ENCODE results near the gene ZNF774. TPM values are rescaled to one million over a fixed set of nuclear protein-coding genes. Genes with fewer than 3 reads are reported as not detected.

The ZNF774 gene
- total and polyA plus RNA-seq, 2 of the 13 experiments (the other 11 are each of a cell fraction or from before 2014, with no cell fraction given), result 0.59 to 1.4 TPM

GRCh38 chr15:90400759-90401314 lies 48.8 kb downstream of the ZNF774 start (continued):
- TF ChIP-seq LCORL (IDR thresholded peaks at IDR 0.05), result no peak
- peak; percentile 69; the same call in 1 of the 2 replicates for TF ChIP-seq LCORL (CRISPR knock-in tag; IDR thresholded peaks at IDR 0.05)
- TF ChIP-seq, protein P1, sequence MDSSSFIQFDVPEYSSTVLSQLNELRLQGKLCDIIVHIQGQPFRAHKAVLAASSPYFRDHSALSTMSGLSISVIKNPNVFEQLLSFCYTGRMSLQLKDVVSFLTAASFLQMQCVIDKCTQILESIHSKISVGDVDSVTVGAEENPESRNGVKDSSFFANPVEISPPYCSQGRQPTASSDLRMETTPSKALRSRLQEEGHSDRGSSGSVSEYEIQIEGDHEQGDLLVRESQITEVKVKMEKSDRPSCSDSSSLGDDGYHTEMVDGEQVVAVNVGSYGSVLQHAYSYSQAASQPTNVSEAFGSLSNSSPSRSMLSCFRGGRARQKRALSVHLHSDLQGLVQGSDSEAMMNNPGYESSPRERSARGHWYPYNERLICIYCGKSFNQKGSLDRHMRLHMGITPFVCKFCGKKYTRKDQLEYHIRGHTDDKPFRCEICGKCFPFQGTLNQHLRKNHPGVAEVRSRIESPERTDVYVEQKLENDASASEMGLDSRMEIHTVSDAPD (CRISPR knock-in tag; IDR thresholded peaks at IDR 0.05), result no peak
- no peak for TF ChIP-seq ZNF451 (CRISPR knock-in tag; IDR thresholded peaks at IDR 0.05)
- TF ChIP-seq ZNF484 (CRISPR knock-in tag; IDR thresholded peaks at IDR 0.05; ENCODE audit: borderline replicate concordance, low read depth), result no peak
- no peak for TF ChIP-seq ZNF713 (CRISPR knock-in tag; IDR thresholded peaks at IDR 0.05)
- no peak for TF ChIP-seq BHLHE40 (IDR thresholded peaks at IDR 0.05; ENCODE audit: low read length)
- TF ChIP-seq, protein P2, sequence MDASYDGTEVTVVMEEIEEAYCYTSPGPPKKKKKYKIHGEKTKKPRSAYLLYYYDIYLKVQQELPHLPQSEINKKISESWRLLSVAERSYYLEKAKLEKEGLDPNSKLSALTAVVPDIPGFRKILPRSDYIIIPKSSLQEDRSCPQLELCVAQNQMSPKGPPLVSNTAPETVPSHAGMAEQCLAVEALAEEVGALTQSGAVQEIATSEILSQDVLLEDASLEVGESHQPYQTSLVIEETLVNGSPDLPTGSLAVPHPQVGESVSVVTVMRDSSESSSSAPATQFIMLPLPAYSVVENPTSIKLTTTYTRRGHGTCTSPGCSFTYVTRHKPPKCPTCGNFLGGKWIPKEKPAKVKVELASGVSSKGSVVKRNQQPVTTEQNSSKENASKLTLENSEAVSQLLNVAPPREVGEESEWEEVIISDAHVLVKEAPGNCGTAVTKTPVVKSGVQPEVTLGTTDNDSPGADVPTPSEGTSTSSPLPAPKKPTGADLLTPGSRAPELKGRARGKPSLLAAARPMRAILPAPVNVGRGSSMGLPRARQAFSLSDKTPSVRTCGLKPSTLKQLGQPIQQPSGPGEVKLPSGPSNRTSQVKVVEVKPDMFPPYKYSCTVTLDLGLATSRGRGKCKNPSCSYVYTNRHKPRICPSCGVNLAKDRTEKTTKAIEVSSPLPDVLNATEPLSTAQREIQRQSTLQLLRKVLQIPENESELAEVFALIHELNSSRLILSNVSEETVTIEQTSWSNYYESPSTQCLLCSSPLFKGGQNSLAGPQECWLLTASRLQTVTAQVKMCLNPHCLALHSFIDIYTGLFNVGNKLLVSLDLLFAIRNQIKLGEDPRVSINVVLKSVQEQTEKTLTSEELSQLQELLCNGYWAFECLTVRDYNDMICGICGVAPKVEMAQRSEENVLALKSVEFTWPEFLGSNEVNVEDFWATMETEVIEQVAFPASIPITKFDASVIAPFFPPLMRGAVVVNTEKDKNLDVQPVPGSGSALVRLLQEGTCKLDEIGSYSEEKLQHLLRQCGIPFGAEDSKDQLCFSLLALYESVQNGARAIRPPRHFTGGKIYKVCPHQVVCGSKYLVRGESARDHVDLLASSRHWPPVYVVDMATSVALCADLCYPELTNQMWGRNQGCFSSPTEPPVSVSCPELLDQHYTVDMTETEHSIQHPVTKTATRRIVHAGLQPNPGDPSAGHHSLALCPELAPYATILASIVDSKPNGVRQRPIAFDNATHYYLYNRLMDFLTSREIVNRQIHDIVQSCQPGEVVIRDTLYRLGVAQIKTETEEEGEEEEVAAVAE (CRISPR knock-in tag; IDR thresholded peaks at IDR 0.05; ENCODE audit: borderline replicate concordance), result no peak
- TF ChIP-seq ZNF761 (CRISPR knock-in tag; conservative IDR thresholded peaks at IDR 0.05), result no peak
- no peak for TF ChIP-seq ZNF230 (CRISPR knock-in tag; IDR thresholded peaks at IDR 0.05)
- no peak for TF ChIP-seq ZNF780A (CRISPR knock-in tag; IDR thresholded peaks at IDR 0.05)
- no peak for TF ChIP-seq DMAP1 (CRISPR knock-in tag; IDR thresholded peaks at IDR 0.05)
- no peak for TF ChIP-seq DPF2 (CRISPR knock-in tag; IDR thresholded peaks at IDR 0.05; ENCODE audit: borderline replicate concordance, low read depth)
- TF ChIP-seq ZNF646 (CRISPR knock-in tag; IDR thresholded peaks at IDR 0.05), result no peak
- TF ChIP-seq, protein P3, sequence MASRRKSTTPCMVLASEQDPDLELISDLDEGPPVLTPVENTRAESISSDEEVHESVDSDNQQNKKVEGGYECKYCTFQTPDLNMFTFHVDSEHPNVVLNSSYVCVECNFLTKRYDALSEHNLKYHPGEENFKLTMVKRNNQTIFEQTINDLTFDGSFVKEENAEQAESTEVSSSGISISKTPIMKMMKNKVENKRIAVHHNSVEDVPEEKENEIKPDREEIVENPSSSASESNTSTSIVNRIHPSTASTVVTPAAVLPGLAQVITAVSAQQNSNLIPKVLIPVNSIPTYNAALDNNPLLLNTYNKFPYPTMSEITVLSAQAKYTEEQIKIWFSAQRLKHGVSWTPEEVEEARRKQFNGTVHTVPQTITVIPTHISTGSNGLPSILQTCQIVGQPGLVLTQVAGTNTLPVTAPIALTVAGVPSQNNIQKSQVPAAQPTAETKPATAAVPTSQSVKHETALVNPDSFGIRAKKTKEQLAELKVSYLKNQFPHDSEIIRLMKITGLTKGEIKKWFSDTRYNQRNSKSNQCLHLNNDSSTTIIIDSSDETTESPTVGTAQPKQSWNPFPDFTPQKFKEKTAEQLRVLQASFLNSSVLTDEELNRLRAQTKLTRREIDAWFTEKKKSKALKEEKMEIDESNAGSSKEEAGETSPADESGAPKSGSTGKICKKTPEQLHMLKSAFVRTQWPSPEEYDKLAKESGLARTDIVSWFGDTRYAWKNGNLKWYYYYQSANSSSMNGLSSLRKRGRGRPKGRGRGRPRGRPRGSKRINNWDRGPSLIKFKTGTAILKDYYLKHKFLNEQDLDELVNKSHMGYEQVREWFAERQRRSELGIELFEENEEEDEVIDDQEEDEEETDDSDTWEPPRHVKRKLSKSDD (CRISPR knock-in tag; IDR thresholded peaks at IDR 0.05; ENCODE audit: low read depth), result no peak
